Stimulated activated CD8-positive, alpha-beta memory T cell treated with anti-CD3 and anti-CD28 coated beads, Interleukin-7, amount 100 ng/mL, for 4 hours (primary cell): ENCODE data around the gene TFDP2.

Experiments used
- DNase-seq, 2 donors: peaks; one replicate each; pipeline ENCODE4 v3.0.0-alpha.2; 2020; ENCODE audit warnings: low read depth in 2 of 2

Gene TFDP2

DNA sequence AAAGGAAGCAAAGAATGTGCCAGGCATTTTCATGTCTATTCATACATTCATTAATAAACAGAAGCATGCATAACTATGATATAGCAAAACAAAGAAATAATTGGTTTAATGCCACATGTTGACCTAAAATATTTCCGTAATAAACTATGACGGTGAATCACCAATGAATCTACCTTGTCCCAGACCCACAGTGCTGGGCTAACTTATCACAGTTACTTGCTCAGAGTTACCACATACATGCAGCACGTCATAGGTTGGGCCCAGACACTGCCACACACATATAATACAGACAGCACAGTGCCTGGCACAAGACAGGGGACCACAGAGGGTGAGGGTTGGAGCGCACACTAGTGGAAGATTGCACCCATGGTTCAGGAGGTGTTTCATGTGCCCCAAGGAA lies 186.0 kb downstream of the TFDP2 start:
- DNase-seq: no peak

- DNase-seq: no peak
These were observed 188.6 kb downstream of the TFDP2 start for GRCh38 chr3:141960731-141961130.

GRCh38 chr3:141959589-141960554 lies 189.5 kb downstream of the TFDP2 start:
- no peak for DNase-seq

GRCh38 chr3:141955175-141955574 lies 194.2 kb downstream of the TFDP2 start:
- DNase-seq: no peak

DNA sequence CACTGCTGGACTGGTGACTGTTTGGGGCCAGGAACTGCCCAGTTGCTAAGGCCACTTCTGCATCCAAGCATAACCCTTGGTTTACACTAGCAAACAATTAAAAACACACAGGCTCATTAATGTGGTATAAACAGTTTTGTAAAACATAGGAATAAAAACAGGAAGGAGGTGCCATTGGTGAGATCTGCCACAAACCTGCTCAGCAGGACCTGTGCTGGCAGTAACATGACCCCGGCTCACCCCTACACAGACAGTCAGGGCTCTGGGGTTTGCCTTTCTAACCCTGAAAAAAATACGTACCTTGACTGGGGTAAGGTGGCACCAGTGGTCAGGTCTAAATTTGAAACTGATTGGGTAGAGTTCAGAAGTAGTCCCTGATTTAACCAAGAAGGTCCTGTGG lies 196.7 kb downstream of the TFDP2 start:
- DNase-seq: no peak

DNA sequence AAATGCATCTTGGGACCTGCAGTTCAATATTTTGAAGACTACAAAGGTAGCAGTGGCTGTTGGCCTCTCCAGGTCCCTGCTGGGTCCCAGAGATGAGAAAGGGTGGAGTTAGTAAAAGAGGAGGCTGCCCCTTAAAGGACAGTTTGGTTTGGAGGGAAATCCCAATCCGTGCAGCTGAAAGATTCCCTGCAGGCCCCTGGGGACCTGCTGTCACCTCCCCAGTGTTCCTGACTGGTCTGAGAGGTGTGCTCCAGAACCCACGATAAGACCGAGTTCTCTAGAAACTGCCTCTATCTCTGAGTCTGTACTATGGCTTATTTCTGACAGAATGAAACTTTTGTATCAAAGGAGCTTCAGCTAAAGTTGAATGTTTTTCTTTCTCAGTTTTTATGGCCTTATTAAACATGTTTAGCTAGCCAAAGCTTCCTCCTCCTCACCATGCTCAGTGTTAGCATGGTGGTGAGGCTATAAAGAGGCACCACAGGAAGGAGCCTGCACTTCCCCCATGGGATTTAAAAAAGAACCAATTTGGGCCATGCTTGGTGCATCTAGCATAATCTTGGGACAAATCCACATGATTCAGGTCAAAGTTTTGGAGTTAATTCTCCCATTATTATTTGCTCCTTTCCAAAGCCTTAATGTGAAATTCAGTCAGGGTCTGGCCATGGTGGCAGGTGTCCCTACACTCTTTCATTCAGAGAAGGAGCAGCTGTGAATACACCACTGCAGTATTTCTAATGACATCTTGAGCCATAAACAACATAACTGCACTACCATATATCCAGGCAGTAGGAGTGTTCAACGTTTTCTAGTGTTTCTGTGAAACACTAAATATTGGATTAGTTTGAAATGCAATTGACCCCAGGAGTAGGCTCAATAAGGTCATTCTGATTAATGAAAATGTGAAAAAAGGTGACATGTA lies 198.5 kb downstream of the TFDP2 start:
- DNase-seq: no peak

DNA sequence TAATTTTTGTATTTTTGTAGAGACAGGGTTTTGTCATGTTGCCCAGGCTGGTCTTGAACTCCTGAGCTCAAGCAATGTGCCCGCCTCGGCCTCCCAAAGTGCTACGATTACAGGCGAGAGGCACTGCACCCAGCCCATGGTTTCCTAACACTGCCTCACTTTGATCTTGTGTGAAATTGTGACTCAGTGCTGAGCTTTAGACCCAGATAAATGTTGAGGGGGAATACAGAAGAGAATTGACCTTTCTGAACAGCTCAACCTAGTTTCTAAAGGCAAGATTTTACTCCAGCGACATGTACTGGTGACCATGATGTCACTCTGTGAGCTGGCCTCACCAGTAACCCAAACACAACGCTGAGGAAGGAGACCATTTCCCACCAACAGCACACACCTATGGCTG lies 199.4 kb downstream of the TFDP2 start:
- no peak for DNase-seq

GRCh38 chr3:141949399-141949798 lies 199.9 kb downstream of the TFDP2 start:
- DNase-seq: no peak

DNA sequence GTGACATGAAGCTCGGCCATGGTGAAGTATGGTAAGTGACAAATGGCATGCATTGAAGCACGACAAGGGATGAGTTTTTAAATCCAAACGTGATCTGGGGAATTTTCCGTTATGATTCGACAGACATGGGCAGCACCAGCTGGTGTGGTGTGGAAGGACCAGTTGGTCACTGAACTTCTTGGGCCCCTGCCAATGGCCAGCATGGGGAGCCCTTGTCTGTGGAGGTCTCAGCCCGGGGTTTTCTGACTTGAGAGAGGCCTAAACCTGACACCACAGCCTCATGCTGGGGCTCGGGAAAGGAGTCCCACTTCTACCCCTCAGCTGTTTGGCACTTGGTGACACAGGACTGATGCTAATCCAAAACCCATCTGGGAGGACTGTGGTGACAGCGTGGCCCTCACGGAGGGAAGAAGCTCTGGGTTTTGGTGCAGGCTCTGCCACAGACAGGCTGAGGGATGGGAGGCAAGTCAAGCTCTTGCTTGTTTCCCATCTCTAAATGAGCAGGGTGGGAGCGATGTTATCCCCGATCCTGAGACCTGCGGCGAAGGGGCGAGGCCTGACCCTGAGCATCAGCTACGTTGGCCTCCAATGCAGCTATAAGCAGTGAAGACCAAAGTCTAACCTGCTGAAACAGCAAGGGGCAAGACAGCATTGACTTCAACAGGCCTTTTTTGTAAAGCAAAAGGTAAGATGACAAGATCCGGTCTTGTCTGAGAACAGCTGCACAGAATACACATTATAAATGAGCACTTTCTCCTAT lies 203.4 kb downstream of the TFDP2 start:
- no peak for DNase-seq

- DNase-seq: no peak
These were observed 207.3 kb downstream of the TFDP2 start for GRCh38 chr3:141942006-141942405.

DNA sequence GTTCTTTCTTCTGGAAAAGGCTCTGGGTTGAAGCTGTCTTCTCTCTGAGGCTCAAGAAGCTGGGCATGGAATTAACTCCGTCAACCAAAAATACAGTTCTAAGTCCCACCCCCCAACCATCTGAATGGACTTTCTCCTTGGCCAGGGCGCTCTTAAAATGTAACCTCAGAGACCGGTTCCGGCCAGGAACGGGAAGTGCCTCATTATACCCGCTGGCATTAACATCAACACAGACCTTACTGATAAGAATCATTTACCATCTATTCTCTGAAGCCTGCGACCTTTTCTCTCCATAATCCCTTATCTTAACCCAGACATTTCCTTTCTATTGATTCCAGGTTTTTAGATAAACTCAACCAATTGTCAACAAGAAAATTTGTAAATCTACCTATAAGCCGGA lies 208.3 kb downstream of the TFDP2 start:
- no peak for DNase-seq

GRCh38 chr3:141940194-141940776 lies 209.1 kb downstream of the TFDP2 start:
- DNase-seq: no peak

DNA sequence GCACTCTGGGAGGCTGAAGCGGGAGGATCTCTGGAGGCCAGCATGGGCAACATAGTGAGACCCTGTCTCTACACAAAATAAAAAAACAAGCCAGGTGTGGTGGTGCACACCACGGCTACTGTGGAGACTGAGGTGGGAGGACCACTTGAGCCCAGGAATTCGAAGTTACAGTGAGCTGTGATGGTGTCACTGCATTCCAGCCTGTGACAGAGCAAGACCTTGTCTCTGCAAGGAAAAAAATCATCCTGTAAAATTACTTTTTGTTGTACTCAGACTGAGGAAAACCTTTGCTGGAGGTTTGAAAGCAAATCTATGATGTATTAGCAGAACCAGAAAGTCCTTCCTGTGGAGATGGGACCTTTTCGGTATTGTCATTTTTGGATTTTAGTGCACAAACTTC lies 209.6 kb downstream of the TFDP2 start:
- DNase-seq: no peak

GRCh38 chr3:141938011-141938500 lies 211.3 kb downstream of the TFDP2 start:
- no peak for DNase-seq

DNA sequence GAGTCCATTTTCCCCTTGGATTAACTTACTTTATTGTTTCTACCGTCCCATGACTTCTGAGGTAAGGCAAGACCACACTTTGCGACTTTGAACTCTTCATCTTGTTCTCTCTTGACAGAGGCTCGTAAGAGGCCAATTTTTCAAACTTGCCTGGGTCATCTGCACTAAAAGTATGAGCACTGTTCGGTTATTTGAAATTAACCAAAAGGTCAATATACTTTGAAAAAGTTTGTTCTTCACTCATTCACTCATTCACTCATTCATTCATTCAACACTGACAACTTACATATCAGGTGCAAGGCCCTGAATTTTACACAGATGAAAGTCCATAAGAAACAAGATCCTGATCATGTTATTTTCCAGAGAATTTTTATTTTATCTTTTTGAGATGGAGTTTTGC lies 215.0 kb downstream of the TFDP2 start:
- no peak for DNase-seq

GRCh38 chr3:141933421-141934300 lies 215.7 kb downstream of the TFDP2 start:
- DNase-seq: no peak

DNA sequence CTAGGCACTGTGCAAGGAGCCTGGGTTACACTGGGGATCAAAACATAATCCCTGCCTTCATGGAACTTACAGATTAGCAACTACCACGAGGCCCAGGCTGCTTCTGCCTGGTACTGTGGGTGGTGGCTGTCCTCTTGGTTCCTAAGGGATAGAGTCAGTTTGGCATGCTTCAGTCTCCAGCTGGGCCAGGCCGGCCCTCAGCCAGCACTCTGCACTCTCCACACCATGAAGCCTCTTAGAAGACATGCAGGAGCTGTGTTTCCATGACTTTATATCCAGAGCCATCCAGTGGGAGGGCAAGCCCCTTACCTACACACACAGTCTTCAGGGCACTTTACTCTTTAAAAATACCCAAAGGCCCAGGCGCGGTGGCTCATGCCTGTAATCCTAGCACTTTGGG lies 218.5 kb downstream of the TFDP2 start:
- no peak for DNase-seq

GRCh38 chr3:141929341-141929995 lies 219.9 kb downstream of the TFDP2 start:
- DNase-seq: no peak

DNA sequence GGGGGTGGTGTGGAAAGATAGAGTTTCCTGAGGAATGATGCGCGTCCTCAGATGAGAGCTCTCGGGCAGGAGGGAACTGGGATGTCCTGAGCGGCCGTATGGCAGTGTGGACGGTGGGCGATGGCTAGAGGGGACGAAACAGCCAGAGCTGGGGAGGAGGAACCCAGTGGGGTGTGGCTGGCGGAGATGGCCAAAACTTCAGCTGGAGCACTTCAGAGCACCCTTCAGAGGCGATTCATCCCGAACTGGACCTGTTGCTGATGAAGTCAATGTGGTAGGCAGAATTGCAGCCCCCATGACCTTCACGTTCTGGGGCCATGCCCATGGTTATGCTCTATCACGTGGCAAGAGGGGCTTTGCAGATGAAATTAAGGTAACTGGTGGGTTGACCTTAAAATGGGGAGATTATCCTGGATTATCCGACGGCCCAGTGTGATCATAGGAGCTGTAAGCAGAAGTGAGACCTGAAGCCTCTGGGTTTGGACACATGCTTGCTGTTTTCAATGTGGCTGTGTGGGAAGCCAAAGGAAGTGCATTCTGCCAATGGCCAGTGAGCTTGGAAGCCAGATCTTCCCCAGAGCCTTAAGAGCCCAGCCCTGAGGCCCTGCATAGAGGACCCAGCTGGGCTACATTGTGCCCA lies 220.6 kb downstream of the TFDP2 start:
- DNase-seq: no peak
